Hippocampal formation (tissue), 2 donors: ENCODE results near the gene CORIN.

Experiments
- DNase-seq, 2 donors: peaks; one replicate each; lab custom pipeline; 2025; lab: John Stamatoyannopoulos, UW

CORIN gene

GRCh38 chr4:47837908-47838294 lies at the start of gene CORIN:
TSS of gene CORIN (minus strand) at chr4:47838067. CDS start at chr4:47837949, 118 bp downstream.
- DNase-seq, result no peak

GRCh38 chr4:47882228-47882627 lies 44.4 kb upstream of the CORIN start:
- no peak for DNase-seq

- no peak for DNase-seq
Measured at GRCh38 chr4:47879458-47879857, 41.6 kb upstream of the CORIN start.

- DNase-seq, result no peak
Measured at GRCh38 chr4:47876784-47877546, 39.1 kb upstream of the CORIN start.

GRCh38 chr4:47876310-47876709 lies 38.4 kb upstream of the CORIN start:
- no peak for DNase-seq

- no peak for DNase-seq
Measured at GRCh38 chr4:47873877-47874541, 36.1 kb upstream of the CORIN start.

- no peak for DNase-seq
Measured at GRCh38 chr4:47863486-47863885, 25.6 kb upstream of the CORIN start.

GRCh38 chr4:47862297-47862696 lies 24.4 kb upstream of the CORIN start:
- no peak for DNase-seq

GRCh38 chr4:47860305-47860704 lies 22.4 kb upstream of the CORIN start:
- no peak for DNase-seq

- DNase-seq, result no peak
Measured at GRCh38 chr4:47858006-47858405, 20.1 kb upstream of the CORIN start.

- no peak for DNase-seq
Measured at GRCh38 chr4:47856713-47857112, 18.8 kb upstream of the CORIN start.

- DNase-seq, result no peak
Measured at GRCh38 chr4:47855350-47855749, 17.5 kb upstream of the CORIN start.

GRCh38 chr4:47852136-47852535 lies 14.3 kb upstream of the CORIN start:
- no peak for DNase-seq

- no peak for DNase-seq
Measured at GRCh38 chr4:47849466-47849865, 11.6 kb upstream of the CORIN start.

GRCh38 chr4:47848041-47848440 lies 10.2 kb upstream of the CORIN start:
- DNase-seq, result no peak

GRCh38 chr4:47842985-47843384 lies 5.1 kb upstream of the CORIN start:
- no peak for DNase-seq

GRCh38 chr4:47840291-47840690 lies 2.4 kb upstream of the CORIN start:
- DNase-seq, result no peak

GRCh38 chr4:47839259-47839658 lies 1.4 kb upstream of the CORIN start:
- no peak for DNase-seq

- DNase-seq, result no peak
Measured at GRCh38 chr4:47838445-47838844, 578 bp upstream of the CORIN start.

- no peak for DNase-seq
Measured at GRCh38 chr4:47837094-47837907, 566 bp downstream of the CORIN start.

GRCh38 chr4:47836641-47837093 lies 1.2 kb downstream of the CORIN start:
- peak; percentile 58 to 62 for DNase-seq

- no peak for DNase-seq
Measured at GRCh38 chr4:47835494-47835893, 2.4 kb downstream of the CORIN start.
